A673 (cell line): ENCODE measurements around the gene LRRC36.

Experiments
- CTCF ChIP-seq: fragments of 300-800, 200-600 bp; sonication (generic); conservative IDR thresholded peaks from 2 replicates; pipeline ENCODE4 v1.5.1; 2017; ENCODE audit warnings: low read depth, mild to moderate bottlenecking, antibody characterized with exemption, low read length, moderate library complexity, mixed read lengths
- EZH2 ChIP-seq: fragments of 200-600 bp; sonication (generic); IDR thresholded peaks from 2 replicates; pipeline ENCODE4 v1.6.1; 2017; ENCODE audit warnings: borderline replicate concordance, low read depth, mild to moderate bottlenecking, mixed read lengths, antibody characterized with exemption, low read length; ENCODE audit not compliant: poor library complexity, severe bottlenecking

- TF ChIP-seq EZH2 = no peak
- no peak for TF ChIP-seq CTCF
These were observed 85.7 kb downstream of the LRRC36 start for GRCh38 chr16:67412294-67412693.
